ENCODE results near the gene SLC39A8.

The SLC39A8 gene

DNA sequence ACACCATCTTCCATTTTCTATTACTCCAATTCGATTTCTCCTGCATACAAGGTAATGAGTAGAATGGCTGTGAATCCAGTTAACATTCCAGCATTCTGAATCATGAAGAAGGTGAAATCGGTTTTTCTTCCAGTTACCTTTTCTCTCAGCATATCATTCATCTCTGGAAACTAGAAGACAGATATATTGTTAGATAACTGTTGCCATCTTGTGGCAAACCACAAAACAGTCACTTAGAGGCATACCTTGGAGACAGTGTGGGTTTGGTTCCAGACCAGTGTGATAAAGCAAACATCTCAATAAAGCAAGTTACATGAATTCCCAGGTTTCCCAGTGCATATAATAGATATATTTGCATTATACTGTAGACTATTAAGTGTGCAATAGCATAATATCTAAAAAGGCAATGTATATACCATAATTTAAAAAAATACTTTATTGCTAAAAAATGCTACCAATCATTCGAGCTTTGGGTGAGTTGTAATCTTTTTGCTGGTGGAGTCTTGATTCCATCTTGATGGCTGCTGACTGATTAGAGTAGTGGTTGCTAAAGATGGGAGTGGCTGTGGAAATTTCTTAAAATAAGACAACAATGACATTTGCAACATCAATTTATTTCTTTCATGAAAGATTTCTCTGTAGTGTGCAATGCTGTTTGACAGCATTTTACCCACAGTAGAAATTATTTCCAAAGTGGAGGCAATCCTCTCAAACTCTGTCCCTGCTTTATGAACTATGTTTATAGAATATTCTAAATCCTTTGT, 82.1 kb downstream of the SLC39A8 start:
- POLR2A ChIA-PET (ENCODE audit: low non-redundant PET), result no interaction called here
- TF ChIP-seq, protein P1, sequence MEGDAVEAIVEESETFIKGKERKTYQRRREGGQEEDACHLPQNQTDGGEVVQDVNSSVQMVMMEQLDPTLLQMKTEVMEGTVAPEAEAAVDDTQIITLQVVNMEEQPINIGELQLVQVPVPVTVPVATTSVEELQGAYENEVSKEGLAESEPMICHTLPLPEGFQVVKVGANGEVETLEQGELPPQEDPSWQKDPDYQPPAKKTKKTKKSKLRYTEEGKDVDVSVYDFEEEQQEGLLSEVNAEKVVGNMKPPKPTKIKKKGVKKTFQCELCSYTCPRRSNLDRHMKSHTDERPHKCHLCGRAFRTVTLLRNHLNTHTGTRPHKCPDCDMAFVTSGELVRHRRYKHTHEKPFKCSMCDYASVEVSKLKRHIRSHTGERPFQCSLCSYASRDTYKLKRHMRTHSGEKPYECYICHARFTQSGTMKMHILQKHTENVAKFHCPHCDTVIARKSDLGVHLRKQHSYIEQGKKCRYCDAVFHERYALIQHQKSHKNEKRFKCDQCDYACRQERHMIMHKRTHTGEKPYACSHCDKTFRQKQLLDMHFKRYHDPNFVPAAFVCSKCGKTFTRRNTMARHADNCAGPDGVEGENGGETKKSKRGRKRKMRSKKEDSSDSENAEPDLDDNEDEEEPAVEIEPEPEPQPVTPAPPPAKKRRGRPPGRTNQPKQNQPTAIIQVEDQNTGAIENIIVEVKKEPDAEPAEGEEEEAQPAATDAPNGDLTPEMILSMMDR (conservative IDR thresholded peaks at IDR 0.05; ENCODE audit: low read depth), result peak; percentile 67
- no peak overlapping the region for H3K27ac ChIP-seq
- DNase-seq (ENCODE audit: low spot score), result peak; percentile 62
- CTCF ChIA-PET, result interaction anchor here (0.6 to 1.5 kb wide), 5 partner anchors 306 to 1521 kb away, joined by 3 to 5 read pairs (median 3); no protein-coding TSS in a partner anchor

DNA sequence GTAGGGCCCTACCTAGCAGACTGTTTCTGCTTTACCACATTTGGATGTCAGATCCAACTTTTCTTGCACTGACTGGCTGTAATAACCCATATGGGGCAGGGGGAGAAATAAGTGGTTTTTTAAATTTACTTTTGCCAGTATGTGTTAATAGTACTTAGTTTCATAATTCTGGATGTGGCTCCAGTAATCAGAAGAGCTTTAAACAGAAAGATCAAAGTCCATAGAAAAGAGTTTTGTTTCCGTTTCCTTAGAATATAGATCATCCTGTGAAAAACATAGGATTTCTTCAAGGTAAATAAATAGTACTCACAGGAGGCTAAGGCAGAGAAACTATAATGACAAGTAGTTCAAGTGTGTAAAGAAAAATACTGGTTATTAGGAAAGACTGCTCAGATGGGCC, 85.6 kb downstream of the SLC39A8 start:
- TF ChIP-seq, protein P1 (conservative IDR thresholded peaks at IDR 0.05; ENCODE audit: low read depth), result no peak
- H3K27ac ChIP-seq, result no peak overlapping the region
- no peak for DNase-seq (ENCODE audit: low spot score)
- POLR2A ChIA-PET (ENCODE audit: low non-redundant PET), result no interaction called here
- CTCF ChIA-PET, result no interaction called here

DNA sequence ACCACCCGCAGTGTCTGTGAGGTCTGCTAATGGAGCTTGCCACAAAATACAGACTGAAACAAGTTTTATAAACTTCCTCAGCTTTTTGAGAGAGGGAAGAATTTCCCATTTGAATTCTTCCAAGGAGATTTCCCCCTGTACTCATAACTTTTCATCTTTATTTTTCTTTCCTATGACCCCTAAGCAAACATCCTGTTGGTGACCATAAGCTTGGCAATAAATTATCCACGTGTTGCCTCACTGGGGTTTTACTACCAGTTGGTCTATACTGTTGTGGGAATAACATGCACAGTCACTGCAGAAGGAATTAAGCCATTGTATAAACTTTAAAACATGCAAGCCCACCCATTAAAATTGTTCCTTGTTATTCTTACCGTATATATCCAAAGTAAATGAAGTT, 86.2 kb downstream of the SLC39A8 start:
- CTCF ChIA-PET, result interaction anchor here (0.7 kb wide), 1 partner anchor 124 kb away, joined by 3 read pairs; no protein-coding TSS in a partner anchor
- POLR2A ChIA-PET (ENCODE audit: low non-redundant PET), result no interaction called here
- no peak for DNase-seq (ENCODE audit: low spot score)
- H3K27ac ChIP-seq, result no peak overlapping the region
- TF ChIP-seq, protein P1 (conservative IDR thresholded peaks at IDR 0.05; ENCODE audit: low read depth), result no peak

DNA sequence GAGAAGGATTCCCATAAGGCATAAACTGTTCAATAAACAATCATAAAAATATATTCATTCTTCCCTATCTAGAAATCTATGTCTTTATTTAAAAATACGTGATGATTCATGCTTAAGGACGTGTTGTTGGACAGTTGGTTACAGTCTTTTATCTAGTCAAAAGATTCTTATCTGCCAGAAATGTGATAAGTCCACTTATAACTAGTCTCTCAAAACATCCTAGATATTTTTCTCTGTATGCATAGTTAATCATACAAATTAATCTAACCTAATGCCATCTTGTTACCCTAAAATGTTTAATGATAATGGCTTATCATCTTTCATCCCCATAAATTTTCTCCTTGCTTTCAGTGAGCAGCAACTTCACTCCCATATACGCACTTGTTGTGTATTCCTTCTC, 89.0 kb downstream of the SLC39A8 start:
- TF ChIP-seq, protein P1 (conservative IDR thresholded peaks at IDR 0.05; ENCODE audit: low read depth), result no peak
- DNase-seq (ENCODE audit: low spot score), result no peak
- ChIA-PET CTCF (no interaction called here), POLR2A (ENCODE audit: low non-redundant PET) (no interaction called here)
- no peak overlapping the region for H3K27ac ChIP-seq

DNA sequence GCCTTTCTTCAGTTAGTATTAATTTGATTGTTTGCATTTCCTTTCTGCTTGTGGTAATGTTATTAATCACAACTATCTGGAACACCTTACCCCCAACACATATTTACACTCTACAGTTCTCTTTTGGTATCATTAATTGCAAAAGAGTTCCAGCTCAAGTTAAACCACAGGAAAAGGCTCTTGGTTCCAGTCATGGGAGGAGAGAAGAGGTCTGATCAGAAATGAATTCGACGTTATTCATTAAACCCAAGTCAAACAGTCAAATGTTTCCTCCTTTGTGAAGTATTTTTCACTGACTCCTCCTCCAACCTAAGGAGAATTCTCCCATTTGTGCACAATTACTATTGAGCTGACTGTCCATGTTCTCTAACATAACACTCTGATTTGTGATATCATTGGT, 91.4 kb downstream of the SLC39A8 start:
- CTCF ChIA-PET, result no interaction called here
- no peak overlapping the region for H3K27ac ChIP-seq
- POLR2A ChIA-PET (ENCODE audit: low non-redundant PET), result no interaction called here
- DNase-seq (ENCODE audit: low spot score), result no peak
- TF ChIP-seq, protein P1 (conservative IDR thresholded peaks at IDR 0.05; ENCODE audit: low read depth), result no peak

DNA sequence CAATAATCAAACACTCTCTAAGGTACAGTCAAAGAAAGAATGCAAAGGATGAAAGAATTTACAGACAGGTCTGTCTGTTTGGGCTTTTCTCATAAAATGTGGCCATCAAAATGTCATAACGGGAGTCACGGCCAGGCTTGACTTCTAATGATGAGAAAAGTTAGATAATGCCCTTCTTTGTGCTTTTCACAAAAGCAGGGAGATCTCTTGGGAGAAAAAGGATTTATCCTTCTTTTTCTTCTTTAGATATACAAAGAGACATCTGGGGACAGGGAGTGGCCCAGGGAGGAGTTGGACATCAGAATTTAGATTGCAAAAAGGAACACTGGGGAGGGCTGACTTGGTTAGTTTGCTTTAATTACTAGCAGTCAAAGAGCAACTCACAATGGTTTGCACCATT, 93.1 kb downstream of the SLC39A8 start:
- no peak overlapping the region for H3K27ac ChIP-seq
- ChIA-PET POLR2A (ENCODE audit: low non-redundant PET) (no interaction called here), CTCF (no interaction called here)
- TF ChIP-seq, protein P1 (conservative IDR thresholded peaks at IDR 0.05; ENCODE audit: low read depth), result no peak
- no peak for DNase-seq (ENCODE audit: low spot score)
